Small intestine (tissue), 7 donors: ENCODE results near the gene FEN1. TPM values are rescaled to one million over a fixed set of nuclear protein-coding genes. Genes with fewer than 3 reads are reported as not detected.

Experiments used
- DNase-seq, 2 donors: peaks; one replicate each; pipeline versions ENCODE4 v3.0.0 to v3.0.0-alpha.2; 2013
- FAIRE-seq: peaks from 2 replicates; lab custom pipeline; 2012; peaks lifted over from hg19 to GRCh38; lab: Jason Lieb, UNC
- H3K27ac ChIP-seq, 3 donors: one replicate each; pipeline ENCODE4 v1.5.1; 2013; ENCODE audit warnings: low read length in 2 of 3, mild to moderate bottlenecking in 2 of 3, control low read depth in 1 of 3, inconsistent platforms in 1 of 3, low read depth in 1 of 3, moderate library complexity in 1 of 3
- H3K27me3 ChIP-seq, 3 donors: one replicate each; pipeline ENCODE4 v1.6.1; 2013; ENCODE audit warnings: low read length in 3 of 3, inconsistent platforms in 1 of 3; ENCODE audit not compliant: control insufficient read depth in 3 of 3, insufficient read depth in 3 of 3
- H3K36me3 ChIP-seq, 3 donors: one replicate each; pipeline ENCODE4 v1.6.1; 2013; ENCODE audit warnings: low read length in 3 of 3, inconsistent platforms in 1 of 3, low read depth in 1 of 3, mild to moderate bottlenecking in 1 of 3, moderate library complexity in 1 of 3; ENCODE audit not compliant: control insufficient read depth in 3 of 3, insufficient read depth in 2 of 3
- H3K4me1 ChIP-seq, 3 donors: one replicate each; pipeline ENCODE4 v1.6.1; 2013; ENCODE audit warnings: low read length in 2 of 3, inconsistent platforms in 1 of 3, low read depth in 1 of 3, mild to moderate bottlenecking in 1 of 3, moderate library complexity in 1 of 3; ENCODE audit not compliant: control insufficient read depth in 3 of 3, insufficient read depth in 2 of 3
- H3K4me3 ChIP-seq, 3 donors: one replicate each; pipeline ENCODE4 v1.5.1; 2013; ENCODE audit warnings: low read length in 3 of 3, control low read depth in 1 of 3, inconsistent platforms in 1 of 3, low read depth in 1 of 3, mild to moderate bottlenecking in 1 of 3, moderate library complexity in 1 of 3
- H3K9me3 ChIP-seq, 2 donors: one replicate each; pipeline ENCODE4 v1.6.1; 2013; ENCODE audit warnings: low read depth in 1 of 2, low read length in 1 of 2; ENCODE audit not compliant: control insufficient read depth in 2 of 2, insufficient read depth in 1 of 2
- WGBS, 3 donors: extraction: QIAGEN DNeasy Blood & Tissue Kit; methylation state at CpG; one replicate each; pipeline ENCODE4 v1.1.7; 2013; 5-methylcytosine and 5-hydroxymethylcytosine counted together
- polyA plus RNA-seq, 4 donors: library from polyadenylated mRNA; stranded (reverse) in 3 of 4; unstranded in 1 of 4; fragments of 200-250 nt in 3 of 4; fragments of 120-200 nt in 1 of 4; gene quantifications; one replicate each; pipeline versions ENCODE4 v1.2.1 to v1.2.3, GENCODE V29; 2013
- donor health status: healthy with polysubstance abuse.
- donor health status: control.
- donor health status: control.
- donor health status: Bipolar disorder and iron deficiency.
- donor health status: healthy.

Gene FEN1
- polyA plus RNA-seq, 4 donors, result 5.8 to 32.1 (median 14.5) TPM

GRCh38 chr11:61820174-61820573 lies 27.5 kb downstream of the FEN1 start:
- DNase-seq, result peak in 1 of 2 donors; percentile 90
- Histone ChIP-seq H3K4me1 (peaks cover 0 to 16% (median 2%) of the 10 kb centered on the region in 3 donors), H3K27ac (peak overlapping the region in 1 of 3 donors; percentile 69), H3K27me3 (peaks cover 0 to 35% (median 0%) of the 10 kb centered on the region in 3 donors), H3K36me3 (no peaks in the 10 kb centered on the region), H3K9me3 (no peaks in the 10 kb centered on the region), H3K4me3 (no peak overlapping the region)
- no peak for FAIRE-seq
- 35 to 71% (median 56%) methylated on average over 2 of the region's 2 CpGs for WGBS, 3 donors

DNA sequence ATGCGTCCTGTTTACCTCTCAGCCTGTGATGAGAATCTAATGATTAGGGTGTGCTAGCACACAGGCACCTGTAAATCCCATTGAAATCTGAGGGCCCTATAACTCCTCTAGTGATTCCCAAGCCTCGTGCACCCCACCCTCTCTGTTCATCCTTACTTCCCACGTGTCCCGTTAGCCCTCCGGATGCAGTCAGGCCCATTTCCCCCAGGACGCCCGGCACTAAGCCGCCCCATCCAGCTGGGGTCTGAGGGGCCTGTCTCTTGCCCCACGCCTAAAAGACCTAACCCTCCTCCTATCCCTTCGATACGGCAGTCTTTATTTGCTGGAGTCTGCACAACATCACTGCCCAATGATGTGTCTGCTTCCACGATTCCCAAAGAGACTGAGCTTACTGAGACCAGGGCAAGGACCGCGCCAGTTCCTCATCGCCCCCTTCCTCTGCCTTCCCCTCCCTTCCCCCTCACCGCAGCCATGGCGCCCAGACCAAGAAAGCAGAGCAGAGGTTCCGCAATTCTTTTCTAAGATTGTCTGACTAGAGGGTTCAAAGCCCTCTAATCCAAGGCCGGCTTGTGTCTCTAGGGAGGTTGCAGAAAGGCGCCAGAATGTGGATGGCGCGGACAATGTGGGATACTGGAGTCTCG lies 34.3 kb downstream of the FEN1 start:
- no peak for FAIRE-seq
- peaks cover 0 to 12% (median 8%) of the 10 kb centered on the region in 3 donors for H3K4me1 ChIP-seq
- peaks cover 0 to 62% (median 0%) of the 10 kb centered on the region in 3 donors for H3K27me3 ChIP-seq
- peak overlapping the region; percentile 66 to 89 (median 72) for H3K27ac ChIP-seq
- 21 to 43% (median 33%) methylated on average over 22 to 23 of the region's 23 CpGs for WGBS, 3 donors
- peak overlapping the region; percentile 40 to 51 (median 44) for H3K4me3 ChIP-seq
- no peak for DNase-seq
- H3K9me3 ChIP-seq, result no peaks in the 10 kb centered on the region
- H3K36me3 ChIP-seq, result peaks cover 0 to 4% (median 0%) of the 10 kb centered on the region in 3 donors

DNA sequence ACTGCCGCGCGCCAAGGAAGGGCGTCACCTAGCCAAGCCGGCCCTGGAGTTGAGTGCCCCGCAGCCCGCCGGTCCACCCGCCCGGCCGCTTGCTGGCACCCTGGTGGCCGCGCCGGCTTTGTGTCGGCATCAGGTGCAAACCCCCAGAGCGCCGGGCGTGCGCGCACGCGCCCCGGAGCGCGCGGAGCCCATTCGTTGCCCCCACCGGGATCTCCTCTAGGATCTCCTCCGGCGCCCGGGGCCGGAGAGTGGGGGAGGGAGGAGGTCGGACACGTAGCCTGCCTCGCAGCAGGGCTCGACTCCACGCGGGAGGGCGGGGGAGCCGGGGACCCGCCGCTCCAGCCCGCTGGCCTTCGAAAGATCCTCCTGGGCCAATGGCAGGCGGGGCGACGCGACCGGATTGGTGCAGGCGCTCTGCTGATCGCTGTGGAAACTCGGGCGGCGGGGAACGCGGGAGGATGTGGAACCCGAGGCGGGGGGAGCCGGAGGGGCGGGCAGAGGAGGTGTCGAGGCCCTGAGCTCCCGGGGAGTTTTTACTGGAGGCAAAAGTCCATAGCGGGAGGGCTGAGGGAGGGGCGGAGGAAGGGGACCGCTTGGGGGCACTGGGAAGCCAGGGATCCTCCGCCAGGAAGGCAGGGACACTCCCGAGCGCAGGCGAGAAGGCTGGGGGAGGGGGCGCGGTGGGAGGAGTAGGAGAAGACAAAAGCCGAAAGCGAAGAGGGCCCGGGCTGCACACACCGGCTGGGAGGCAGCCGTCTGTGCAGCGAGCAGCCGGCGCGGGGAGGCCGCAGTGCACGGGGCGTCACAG lies 35.1 kb downstream of the FEN1 start, which contains the start of gene FADS2:
FADS2 (plus strand) TSS at position 730 of the 808 bp plus-strand sequence. CDS start 91 bp downstream, outside the sequence.
- Histone ChIP-seq H3K27me3 (peaks cover 0 to 67% (median 0%) of the 10 kb centered on the region in 3 donors), H3K4me3 (peak within 1 kb of the TSS; percentile 40 to 51 (median 44)), H3K4me1 (peaks cover 0 to 12% (median 8%) of the 10 kb centered on the region in 3 donors), H3K36me3 (peaks cover 0 to 4% (median 0%) of the 10 kb centered on the region in 3 donors), H3K9me3 (no peaks in the 10 kb centered on the region), H3K27ac (peak within 1 kb of the TSS; percentile 66 to 89 (median 72))
- FAIRE-seq (no peak), DNase-seq (peak; percentile 75 to 86)
- WGBS, 3 donors, result 0 to 1% (median 0%) methylated on average over 40 to 83 of the region's 83 CpGs

DNA sequence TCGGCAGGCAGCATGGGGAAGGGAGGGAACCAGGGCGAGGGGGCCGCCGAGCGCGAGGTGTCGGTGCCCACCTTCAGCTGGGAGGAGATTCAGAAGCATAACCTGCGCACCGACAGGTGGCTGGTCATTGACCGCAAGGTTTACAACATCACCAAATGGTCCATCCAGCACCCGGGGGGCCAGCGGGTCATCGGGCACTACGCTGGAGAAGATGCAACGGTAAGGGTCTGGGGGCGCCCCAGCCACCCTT lies 35.6 kb downstream of the FEN1 start:
- H3K27me3 ChIP-seq, result peaks cover 0 to 71% (median 0%) of the 10 kb centered on the region in 3 donors
- H3K27ac ChIP-seq, result peak overlapping the region; percentile 61 to 89 (median 66)
- H3K4me1 ChIP-seq, result peaks cover 0 to 12% (median 8%) of the 10 kb centered on the region in 3 donors
- peaks cover 0 to 4% (median 0%) of the 10 kb centered on the region in 3 donors for H3K36me3 ChIP-seq
- WGBS, 3 donors, result 0 to 2% (median 0%) methylated on average over 9 to 16 of the region's 16 CpGs
- no peaks in the 10 kb centered on the region for H3K9me3 ChIP-seq
- FAIRE-seq, result no peak
- peak overlapping the region; percentile 40 to 51 (median 44) for H3K4me3 ChIP-seq
- no peak for DNase-seq

- Histone ChIP-seq H3K4me1 (peaks cover 0 to 12% (median 8%) of the 10 kb centered on the region in 3 donors), H3K4me3 (peak overlapping the region; percentile 40 to 51 (median 44)), H3K27me3 (peaks cover 0 to 74% (median 0%) of the 10 kb centered on the region in 3 donors), H3K27ac (peak overlapping the region; percentile 45 to 89 (median 66)), H3K9me3 (no peaks in the 10 kb centered on the region), H3K36me3 (peaks cover 0 to 6% (median 0%) of the 10 kb centered on the region in 3 donors)
- 1 to 2% (median 1%) methylated on average over 43 to 55 of the region's 55 CpGs for WGBS, 3 donors
- FAIRE-seq (no peak), DNase-seq (peak; percentile 34 to 36)
These were observed 36.1 kb downstream of the FEN1 start for GRCh38 chr11:61828629-61829407.

- Histone ChIP-seq H3K9me3 (no peaks in the 10 kb centered on the region), H3K27me3 (peaks cover 0 to 71% (median 0%) of the 10 kb centered on the region in 3 donors), H3K27ac (peak overlapping the region in 1 of 3 donors; percentile 89), H3K36me3 (peaks cover 0 to 6% (median 0%) of the 10 kb centered on the region in 3 donors), H3K4me3 (peak overlapping the region in 1 of 3 donors; percentile 51), H3K4me1 (peaks cover 6 to 16% (median 15%) of the 10 kb centered on the region in 3 donors)
- DNase-seq (no peak), FAIRE-seq (no peak)
- 53 to 74% (median 73%) methylated on average over 4 of the region's 4 CpGs for WGBS, 3 donors
These were observed 37.1 kb downstream of the FEN1 start for GRCh38 chr11:61829806-61830205.

DNA sequence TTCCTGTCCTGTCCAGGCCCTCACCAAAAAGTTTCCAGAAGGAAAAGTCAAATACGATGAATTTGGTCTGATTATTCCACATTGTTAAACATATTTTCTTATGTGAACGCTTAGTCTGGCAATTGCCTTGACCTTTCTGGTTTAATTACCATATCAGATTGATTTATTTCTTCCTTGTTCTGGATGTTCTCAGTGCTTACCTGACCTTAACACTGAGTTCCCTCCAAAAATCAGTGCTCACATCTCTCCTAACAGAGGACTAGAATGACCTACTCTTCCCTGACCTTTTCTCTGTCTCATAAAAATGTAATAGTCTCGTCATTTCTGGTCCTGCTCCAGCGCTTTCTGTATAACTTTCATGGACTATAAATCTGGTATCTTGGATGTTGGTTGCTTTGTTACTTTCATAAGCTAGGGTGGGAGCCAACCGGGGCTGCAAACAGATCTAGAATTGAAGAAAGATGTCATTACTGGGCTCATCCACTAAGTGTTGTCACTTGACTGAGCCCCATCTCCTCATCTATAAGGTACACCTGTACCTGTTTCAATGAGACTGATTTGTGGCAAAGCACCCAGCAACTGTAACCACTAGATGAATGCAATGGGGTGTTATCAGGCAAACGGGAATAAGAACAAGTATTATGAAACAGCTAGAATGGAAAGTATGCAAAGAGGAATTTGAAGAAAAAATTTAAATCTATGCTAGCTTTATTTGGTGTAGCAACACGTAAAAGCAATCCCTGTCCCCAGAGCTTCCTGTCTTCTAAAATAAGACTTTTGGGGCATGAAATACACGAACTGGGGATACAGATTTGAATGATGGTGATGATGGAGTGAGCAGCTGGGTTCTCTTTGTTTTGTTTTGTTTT lies 37.8 kb downstream of the FEN1 start:
- no peaks in the 10 kb centered on the region for H3K9me3 ChIP-seq
- 35 to 40% (median 38%) methylated on average over 8 of the region's 8 CpGs for WGBS, 3 donors
- DNase-seq, result no peak
- no peak for FAIRE-seq
- peaks cover 6 to 19% (median 16%) of the 10 kb centered on the region in 3 donors for H3K4me1 ChIP-seq
- peaks cover 0 to 6% (median 0%) of the 10 kb centered on the region in 3 donors for H3K36me3 ChIP-seq
- H3K27ac ChIP-seq, result peak overlapping the region in 1 of 3 donors; percentile 89
- H3K27me3 ChIP-seq, result peaks cover 0 to 71% (median 0%) of the 10 kb centered on the region in 3 donors
- no peak overlapping the region for H3K4me3 ChIP-seq
